Mesenchymal stem cell (in vitro differentiated cells and primary cell): ENCODE results near the gene ZBTB24.

Experiments used
- DNase-seq: peaks from one replicate; pipeline ENCODE4 v3.0.0-alpha.2; 2013
- H2AFZ ChIP-seq: one replicate; pipeline ENCODE4 v1.6.1; 2013; ENCODE audit warnings: low read depth, mild to moderate bottlenecking, control low read depth, inconsistent platforms, low read length, moderate library complexity
- H2AK5ac ChIP-seq: 2 replicates; pipeline ENCODE4 v1.6.1; 2013; ENCODE audit warnings: low read length, moderate library complexity, mild to moderate bottlenecking, inconsistent platforms; ENCODE audit not compliant: severe bottlenecking
- H2BK120ac ChIP-seq: one replicate; pipeline ENCODE4 v1.6.1; 2013; ENCODE audit warnings: low read depth, mild to moderate bottlenecking, inconsistent platforms, low read length, moderate library complexity
- H2BK12ac ChIP-seq, 2 experiments: one replicate each; pipeline ENCODE4 v1.6.1; 2013; ENCODE audit warnings: inconsistent platforms in 2 of 2, low read length in 2 of 2, mild to moderate bottlenecking in 2 of 2, moderate library complexity in 2 of 2, control low read depth in 1 of 2
- H2BK15ac ChIP-seq: one replicate; pipeline ENCODE4 v1.6.1; 2013; ENCODE audit warnings: mild to moderate bottlenecking, low read depth, inconsistent platforms; ENCODE audit not compliant: poor library complexity, severe bottlenecking
- H2BK5ac ChIP-seq: 2 replicates; pipeline ENCODE4 v1.6.1; 2013; ENCODE audit warnings: low read depth, mild to moderate bottlenecking, low read length, control low read depth, inconsistent platforms; ENCODE audit not compliant: poor library complexity, severe bottlenecking
- H3K14ac ChIP-seq, 2 experiments: one replicate each; pipeline ENCODE4 v1.6.1; 2013; ENCODE audit warnings: inconsistent platforms in 2 of 2, low read length in 2 of 2, control low read depth in 1 of 2, mild to moderate bottlenecking in 1 of 2, moderate library complexity in 1 of 2
- H3K18ac ChIP-seq, 2 experiments: one replicate each; pipeline ENCODE4 v1.6.1; 2013; ENCODE audit warnings: inconsistent platforms in 2 of 2, low read length in 2 of 2, control low read depth in 1 of 2, low read depth in 1 of 2, mild to moderate bottlenecking in 1 of 2
- H3K23ac ChIP-seq, 2 experiments: one replicate each; pipeline ENCODE4 v1.6.1; 2013; ENCODE audit warnings: inconsistent platforms in 2 of 2, low read length in 2 of 2, mild to moderate bottlenecking in 2 of 2, moderate library complexity in 2 of 2, control low read depth in 1 of 2
- H3K27ac ChIP-seq: 2 replicates; pipeline ENCODE4 v1.5.1; 2013; ENCODE audit warnings: mild to moderate bottlenecking, moderate library complexity, low read length, control low read depth, inconsistent platforms; ENCODE audit not compliant: poor library complexity, severe bottlenecking
- H3K27me3 ChIP-seq, 2 experiments: 2 replicates each; pipeline versions ENCODE4 v1.6.1 to v1.7.0; 2013; ENCODE audit warnings: low read length in 2 of 2, mild to moderate bottlenecking in 2 of 2, moderate library complexity in 2 of 2, control low read depth in 1 of 2, inconsistent platforms in 1 of 2; ENCODE audit not compliant: control insufficient read depth in 1 of 2, insufficient read depth in 1 of 2
- H3K36me3 ChIP-seq, 2 experiments: 2 replicates each; pipeline versions ENCODE4 v1.6.1 to v1.7.0; 2013; ENCODE audit warnings: low read length in 2 of 2, control low read depth in 1 of 2, inconsistent platforms in 1 of 2, low read depth in 1 of 2, mild to moderate bottlenecking in 1 of 2; ENCODE audit not compliant: insufficient read depth in 2 of 2, control insufficient read depth in 1 of 2
- H3K4ac ChIP-seq, 2 experiments: one replicate each; pipeline ENCODE4 v1.6.1; 2013; ENCODE audit warnings: inconsistent platforms in 2 of 2, low read length in 2 of 2, mild to moderate bottlenecking in 2 of 2, moderate library complexity in 2 of 2, control low read depth in 1 of 2, low read depth in 1 of 2
- H3K4me1 ChIP-seq: 2 replicates; pipeline ENCODE4 v1.6.1; 2013; ENCODE audit warnings: low read depth, low read length, control low read depth; ENCODE audit not compliant: control insufficient read depth, insufficient read depth
- H3K4me2 ChIP-seq: 2 replicates; pipeline ENCODE4 v1.6.1; 2013; ENCODE audit warnings: low read length, mild to moderate bottlenecking, inconsistent platforms; ENCODE audit not compliant: poor library complexity, severe bottlenecking
- H3K4me3 ChIP-seq, 2 experiments: 2 replicates each; pipeline versions ENCODE4 v1.5.1 to v1.7.0; 2013; ENCODE audit warnings: low read length in 2 of 2, mild to moderate bottlenecking in 2 of 2, control low read depth in 1 of 2, low read depth in 1 of 2; ENCODE audit not compliant: insufficient read depth in 1 of 2
- H3K79me1 ChIP-seq: replicated peaks from 2 replicates; pipeline ENCODE4 v1.6.1; 2013; ENCODE audit warnings: mild to moderate bottlenecking, control low read depth, low read length, inconsistent platforms; ENCODE audit not compliant: poor library complexity, severe bottlenecking
- H3K9ac ChIP-seq: 2 replicates; pipeline ENCODE4 v1.7.0; 2013; ENCODE audit warnings: mild to moderate bottlenecking, low read length, moderate library complexity
- H3K9me3 ChIP-seq: 2 replicates; pipeline ENCODE4 v1.7.0; 2013; ENCODE audit warnings: mild to moderate bottlenecking, low read length; ENCODE audit not compliant: control insufficient read depth
- H4K8ac ChIP-seq: one replicate; pipeline ENCODE4 v1.6.1; 2013; ENCODE audit warnings: inconsistent platforms, mild to moderate bottlenecking, low read length, moderate library complexity
- H4K91ac ChIP-seq: one replicate; pipeline ENCODE4 v1.6.1; 2013; ENCODE audit warnings: mild to moderate bottlenecking, low read length, inconsistent platforms
- WGBS: methylation state at CpG from one replicate; pipeline ENCODE4 v1.1.7; 2013; ENCODE audit warnings: mixed read lengths; 5-methylcytosine and 5-hydroxymethylcytosine counted together

The ZBTB24 gene

DNA sequence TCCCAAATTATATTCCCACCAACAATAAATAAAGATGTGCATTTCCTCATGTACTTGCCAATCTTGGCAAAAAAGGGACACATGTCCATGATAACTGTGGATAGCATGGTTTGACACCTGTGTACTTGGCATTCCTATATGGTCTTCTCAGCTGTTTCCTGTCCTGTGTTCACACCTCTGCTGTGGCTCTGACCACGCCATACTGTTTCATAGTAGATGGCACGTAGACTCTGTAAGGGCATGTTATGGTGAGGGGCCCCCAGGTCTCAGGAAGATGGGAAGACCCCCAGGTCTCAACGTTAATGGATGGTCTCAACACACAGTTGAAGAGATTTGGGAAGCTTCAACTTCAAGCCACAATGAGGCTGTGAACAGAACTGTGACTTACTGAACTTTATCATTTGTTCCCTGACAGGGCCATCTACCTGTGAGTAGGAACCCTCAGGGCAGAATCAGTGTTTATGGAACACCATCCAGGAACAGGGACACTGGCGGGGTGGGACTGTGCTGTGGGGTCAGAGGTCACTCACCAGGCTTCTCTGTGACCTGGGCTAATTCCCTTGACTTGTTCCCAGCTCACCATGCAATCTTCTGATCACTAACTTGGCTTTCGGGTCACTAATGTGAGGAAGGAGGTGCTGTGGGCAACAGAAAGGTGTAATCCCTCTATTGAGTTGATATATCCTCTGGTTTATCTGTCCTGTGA, 11.8 kb downstream of the ZBTB24 start:
- Histone ChIP-seq H3K79me1 (peaks cover 57% of the 10 kb centered on the region), H3K23ac (no peak overlapping the region), H2BK15ac (no peak overlapping the region), H3K4ac (no peak overlapping the region), H2AFZ (no peak overlapping the region), H4K8ac (no peak overlapping the region), H3K18ac (no peak overlapping the region), H3K4me1 (peaks cover 4% of the 10 kb centered on the region), H3K14ac (no peak overlapping the region), H3K4me3 (no peak overlapping the region), H3K36me3 (peaks cover 53 to 98% of the 10 kb centered on the region in 2 experiments), H3K4me2 (no peak overlapping the region), H3K27ac (no peak overlapping the region), H2BK120ac (no peak overlapping the region), H2BK12ac (no peak overlapping the region), H2AK5ac (no peak overlapping the region), H3K9ac (no peak overlapping the region), H4K91ac (no peak overlapping the region), H3K27me3 (no peaks in the 10 kb centered on the region), H2BK5ac (no peak overlapping the region), H3K9me3 (no peaks in the 10 kb centered on the region)
- DNase-seq, result no peak
- 100% methylated on average over 5 of the region's 5 CpGs for WGBS

GRCh38 chr6:109469591-109470189, 13.3 kb downstream of the ZBTB24 start:
- Histone ChIP-seq H3K27ac (no peak overlapping the region), H3K9ac (no peak overlapping the region), H3K4me1 (peaks cover 1% of the 10 kb centered on the region), H3K4ac (no peak overlapping the region), H2BK15ac (no peak overlapping the region), H2BK12ac (no peak overlapping the region), H3K18ac (no peak overlapping the region), H3K9me3 (no peaks in the 10 kb centered on the region), H3K4me2 (no peak overlapping the region), H2BK5ac (no peak overlapping the region), H2AK5ac (no peak overlapping the region), H4K91ac (no peak overlapping the region), H4K8ac (no peak overlapping the region), H2BK120ac (no peak overlapping the region), H2AFZ (no peak overlapping the region), H3K14ac (no peak overlapping the region), H3K23ac (no peak overlapping the region), H3K4me3 (no peak overlapping the region), H3K79me1 (peaks cover 59% of the 10 kb centered on the region), H3K36me3 (peaks cover 59 to 98% of the 10 kb centered on the region in 2 experiments), H3K27me3 (no peaks in the 10 kb centered on the region)
- DNase-seq, result no peak
- 98% methylated on average over 4 of the region's 5 CpGs for WGBS

DNA sequence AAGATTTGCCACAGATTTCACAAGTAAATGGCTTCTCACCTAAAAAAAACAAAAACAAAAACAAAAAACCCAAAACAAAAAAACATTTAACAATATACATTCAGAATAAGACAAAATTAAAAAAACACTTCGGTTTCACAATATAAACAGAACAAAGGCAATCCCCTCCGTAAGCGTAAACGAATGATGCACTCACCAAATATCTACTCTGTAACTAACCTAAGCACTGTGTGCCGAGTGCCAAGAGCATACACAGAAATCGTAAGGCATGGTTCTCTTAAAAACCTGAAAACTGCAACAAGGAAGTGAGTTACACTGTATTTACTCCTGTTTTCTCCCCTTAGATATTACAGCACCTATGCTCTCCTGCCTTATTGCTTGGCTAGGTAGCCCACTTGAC, 15.3 kb downstream of the ZBTB24 start:
- no peak overlapping the region for H4K91ac ChIP-seq
- H2BK120ac ChIP-seq, result no peak overlapping the region
- H2BK12ac ChIP-seq, result no peak overlapping the region
- H3K36me3 ChIP-seq, result peaks cover 46 to 98% of the 10 kb centered on the region in 2 experiments
- no peaks in the 10 kb centered on the region for H3K27me3 ChIP-seq
- no peak overlapping the region for H3K23ac ChIP-seq
- H2BK15ac ChIP-seq, result no peak overlapping the region
- no peaks in the 10 kb centered on the region for H3K4me1 ChIP-seq
- H3K4me2 ChIP-seq, result no peak overlapping the region
- H3K79me1 ChIP-seq, result peaks cover 48% of the 10 kb centered on the region
- 70% methylated on average over 6 of the region's 6 CpGs for WGBS
- no peak overlapping the region for H4K8ac ChIP-seq
- H3K9me3 ChIP-seq, result no peaks in the 10 kb centered on the region
- no peak overlapping the region for H3K4ac ChIP-seq
- H3K18ac ChIP-seq, result no peak overlapping the region
- no peak overlapping the region for H3K14ac ChIP-seq
- no peak overlapping the region for H2BK5ac ChIP-seq
- no peak overlapping the region for H3K9ac ChIP-seq
- peak; percentile 52 for DNase-seq
- H3K27ac ChIP-seq, result no peak overlapping the region
- no peak overlapping the region for H3K4me3 ChIP-seq
- H2AFZ ChIP-seq, result no peak overlapping the region
- no peak overlapping the region for H2AK5ac ChIP-seq

DNA sequence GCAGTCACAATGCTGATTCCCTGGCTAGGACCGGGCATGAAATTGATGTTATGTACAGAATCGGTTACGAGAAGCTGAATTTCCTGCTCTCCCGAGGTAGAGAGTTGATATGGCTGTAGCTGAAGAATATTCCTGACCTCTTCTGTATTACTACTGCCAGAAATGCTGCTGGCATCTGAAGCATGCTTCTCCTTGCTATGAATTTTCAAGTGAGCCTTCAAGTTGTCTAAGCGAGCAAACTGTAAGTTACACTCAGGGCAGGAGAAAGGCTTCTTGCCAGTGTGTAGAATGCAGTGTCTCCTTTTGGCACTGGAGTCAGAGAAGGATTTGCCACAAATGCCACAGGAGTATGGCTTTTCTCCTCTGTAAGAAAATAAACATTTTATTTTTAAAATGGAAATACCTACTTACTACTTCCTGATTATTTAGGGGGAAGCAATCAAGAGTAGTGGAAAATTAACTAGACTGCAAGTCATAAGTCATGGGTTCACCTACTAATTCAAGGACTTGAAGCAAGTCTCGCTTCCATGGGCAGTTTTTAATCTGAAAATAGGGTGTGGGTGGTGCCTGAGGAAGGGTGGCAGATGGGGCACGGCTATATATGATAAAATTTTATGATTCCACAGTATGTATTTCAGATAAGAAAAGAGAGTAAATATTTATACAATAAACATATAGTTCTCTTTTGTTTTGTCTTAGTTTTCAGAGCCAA, 16.7 kb downstream of the ZBTB24 start:
- H3K23ac ChIP-seq, result no peak overlapping the region
- H3K4me1 ChIP-seq, result no peaks in the 10 kb centered on the region
- no peak overlapping the region for H3K27ac ChIP-seq
- no peak overlapping the region for H2AFZ ChIP-seq
- H3K4ac ChIP-seq, result no peak overlapping the region
- H3K9ac ChIP-seq, result no peak overlapping the region
- no peaks in the 10 kb centered on the region for H3K9me3 ChIP-seq
- H3K14ac ChIP-seq, result no peak overlapping the region
- WGBS, result 93% methylated on average over 6 of the region's 7 CpGs
- H2BK12ac ChIP-seq, result no peak overlapping the region
- no peak overlapping the region for H2AK5ac ChIP-seq
- H3K18ac ChIP-seq, result no peak overlapping the region
- peaks cover 36% of the 10 kb centered on the region for H3K79me1 ChIP-seq
- no peak overlapping the region for H2BK5ac ChIP-seq
- H2BK15ac ChIP-seq, result no peak overlapping the region
- DNase-seq, result no peak
- no peak overlapping the region for H4K8ac ChIP-seq
- H3K36me3 ChIP-seq, result peaks cover 34 to 97% of the 10 kb centered on the region in 2 experiments
- H4K91ac ChIP-seq, result no peak overlapping the region
- no peak overlapping the region for H3K4me2 ChIP-seq
- no peaks in the 10 kb centered on the region for H3K27me3 ChIP-seq
- H3K4me3 ChIP-seq, result no peak overlapping the region
- no peak overlapping the region for H2BK120ac ChIP-seq
